ENCODE results near the gene ELF1.

GRCh38 chr13:41001695-41002094 lies 17.4 kb downstream of the ELF1 start:
- TF ChIP-seq PBX3 (IDR thresholded peaks at IDR 0.05; ENCODE audit: insufficient replicate concordance, low read depth, low read length) (no peak), RFX5 (IDR thresholded peaks at IDR 0.05; ENCODE audit: low read depth, low read length) (no peak), DPF2 (IDR thresholded peaks at IDR 0.05) (no peak)
